ENCODE data around the gene OXER1.
"Not testable (repeated sequence)": the region's sequence is repeated elsewhere in the genome, so short reads cannot be mapped to it uniquely, and the experiment has no call there.

The OXER1 gene

GRCh38 chr2:42747422-42747821 is 16.5 kb downstream of the OXER1 start:
- DNase-seq = no peak

DNA sequence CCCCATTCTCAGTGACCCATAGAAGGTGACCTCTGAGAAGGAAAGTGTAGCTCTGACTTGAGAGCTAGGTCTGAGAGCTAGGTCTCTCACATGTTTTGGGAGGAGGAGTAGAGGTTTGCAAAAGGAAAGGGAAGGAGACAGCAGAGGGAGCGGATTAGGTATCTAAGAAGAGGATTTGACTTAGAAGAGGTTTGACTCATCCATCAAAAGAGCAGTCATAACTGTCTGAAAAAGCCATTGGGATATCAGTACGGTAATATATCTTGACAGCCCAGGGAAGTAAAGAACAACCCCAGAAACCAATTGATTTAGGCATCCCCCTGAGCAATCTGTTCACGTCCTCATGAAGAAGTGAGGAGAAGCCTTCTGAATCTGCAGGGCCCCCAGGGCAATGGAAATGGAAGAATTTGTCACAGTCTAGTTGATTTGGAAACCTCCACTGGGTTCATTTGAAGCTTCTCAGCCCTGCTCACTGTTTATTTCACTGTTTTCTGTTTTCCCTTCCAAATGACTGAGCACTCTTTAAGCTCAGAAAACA is 19.3 kb downstream of the OXER1 start:
- DNase-seq = no peak

DNA sequence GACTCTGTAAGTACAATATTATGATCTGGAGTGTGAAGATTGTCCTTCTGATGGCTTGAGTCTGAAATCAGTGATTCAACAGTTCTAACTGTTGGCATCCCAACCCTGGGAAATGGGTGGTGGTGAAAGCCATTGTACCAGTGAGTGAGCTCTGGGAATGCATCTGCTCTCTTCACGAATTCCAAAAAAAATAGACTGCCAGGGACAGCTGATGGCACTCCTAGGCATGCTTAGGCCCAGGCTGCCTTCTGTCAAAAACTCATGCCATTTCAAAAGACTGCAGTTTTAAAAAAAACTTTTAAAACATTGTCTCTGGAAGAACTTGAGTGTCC is 20.3 kb downstream of the OXER1 start:
- DNase-seq = no peak

GRCh38 chr2:42742740-42743658 is 20.9 kb downstream of the OXER1 start:
- DNase-seq = no peak

DNA sequence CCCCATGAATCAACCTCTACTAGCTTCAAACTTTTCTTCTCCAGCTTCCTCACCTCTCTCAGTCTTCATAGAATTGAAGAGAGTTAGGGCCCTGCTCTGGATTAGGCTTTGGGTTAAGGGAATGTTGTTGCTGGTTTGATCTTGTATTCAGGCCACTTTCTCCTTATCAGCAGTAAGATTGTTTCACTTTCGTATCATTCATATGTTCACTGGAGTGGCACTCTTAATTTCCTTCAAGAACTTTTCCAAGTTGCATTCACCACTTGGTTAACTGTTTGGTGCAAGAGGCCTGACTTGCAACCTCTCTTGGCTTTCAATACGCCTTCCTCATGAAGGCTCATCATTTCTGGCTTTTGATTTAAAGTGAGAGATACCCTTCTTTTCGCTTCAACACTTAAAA is 22.8 kb downstream of the OXER1 start:
- no peak for DNase-seq

GRCh38 chr2:42736598-42737322 is 27.2 kb downstream of the OXER1 start:
- DNase-seq = no peak

DNA sequence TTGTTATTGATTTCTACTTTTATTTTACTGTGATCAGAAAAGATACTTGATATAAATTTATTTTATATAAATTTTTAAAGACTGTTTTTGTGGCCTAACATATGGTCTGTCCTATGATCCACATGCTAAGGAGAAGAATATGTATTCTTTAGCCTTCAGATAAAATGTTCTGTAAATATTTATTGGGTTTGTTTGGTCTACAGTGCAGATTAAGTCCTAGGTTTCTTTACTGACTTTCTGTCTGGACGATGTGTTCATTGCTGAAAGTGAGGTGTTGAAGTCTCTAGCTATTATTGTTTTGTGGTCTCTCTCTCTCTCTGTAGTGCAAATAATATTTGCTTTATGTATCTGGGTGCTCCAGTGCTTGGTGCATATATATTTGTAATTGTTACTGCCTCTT is 30.1 kb downstream of the OXER1 start:
- DNase-seq = no peak

DNA sequence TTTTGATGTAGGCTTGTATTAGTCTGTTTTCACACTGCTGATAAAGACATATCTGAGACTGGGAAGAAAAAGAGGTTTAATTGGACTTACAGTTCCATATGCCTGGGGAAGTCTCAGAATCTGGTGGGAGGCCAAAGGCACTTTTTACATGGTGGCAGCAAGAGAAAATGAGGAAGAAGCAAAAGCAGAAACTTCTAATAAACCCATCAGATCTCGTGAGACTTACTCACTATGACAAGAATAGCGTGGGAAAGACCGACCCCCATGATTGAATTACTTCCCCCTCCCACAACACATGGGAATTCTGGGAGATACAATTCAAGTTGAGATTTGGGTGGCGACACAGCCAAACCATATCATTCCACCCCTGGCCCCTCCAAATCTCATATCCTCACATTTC is 32.6 kb downstream of the OXER1 start:
- not testable (repeated sequence) for DNase-seq

GRCh38 chr2:42726680-42727079 is 37.3 kb downstream of the OXER1 start:
- DNase-seq = no peak

- DNase-seq = no peak
Measured at GRCh38 chr2:42725657-42726056, 38.3 kb downstream of the OXER1 start.

DNA sequence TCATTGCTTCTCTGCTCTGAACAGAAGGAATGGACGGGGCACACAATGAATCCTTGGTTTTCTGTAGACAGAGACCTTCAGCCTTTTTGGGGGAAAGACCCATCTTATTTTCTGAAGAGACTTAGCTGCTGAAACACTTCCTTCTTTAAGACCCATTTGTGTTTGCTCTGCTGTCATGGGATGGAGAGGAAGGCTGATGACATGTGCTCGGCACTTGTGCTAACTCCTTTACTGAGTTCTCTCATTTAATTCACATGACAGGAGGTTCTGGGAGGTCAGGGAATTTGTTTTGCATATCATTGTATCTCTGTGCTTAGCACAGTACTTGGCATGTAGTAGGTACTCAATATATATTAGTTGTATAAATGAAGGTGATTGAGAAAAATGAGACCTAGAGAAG is 39.0 kb downstream of the OXER1 start:
- DNase-seq = no peak

GRCh38 chr2:42723465-42723864 is 40.5 kb downstream of the OXER1 start:
- DNase-seq = no peak

DNA sequence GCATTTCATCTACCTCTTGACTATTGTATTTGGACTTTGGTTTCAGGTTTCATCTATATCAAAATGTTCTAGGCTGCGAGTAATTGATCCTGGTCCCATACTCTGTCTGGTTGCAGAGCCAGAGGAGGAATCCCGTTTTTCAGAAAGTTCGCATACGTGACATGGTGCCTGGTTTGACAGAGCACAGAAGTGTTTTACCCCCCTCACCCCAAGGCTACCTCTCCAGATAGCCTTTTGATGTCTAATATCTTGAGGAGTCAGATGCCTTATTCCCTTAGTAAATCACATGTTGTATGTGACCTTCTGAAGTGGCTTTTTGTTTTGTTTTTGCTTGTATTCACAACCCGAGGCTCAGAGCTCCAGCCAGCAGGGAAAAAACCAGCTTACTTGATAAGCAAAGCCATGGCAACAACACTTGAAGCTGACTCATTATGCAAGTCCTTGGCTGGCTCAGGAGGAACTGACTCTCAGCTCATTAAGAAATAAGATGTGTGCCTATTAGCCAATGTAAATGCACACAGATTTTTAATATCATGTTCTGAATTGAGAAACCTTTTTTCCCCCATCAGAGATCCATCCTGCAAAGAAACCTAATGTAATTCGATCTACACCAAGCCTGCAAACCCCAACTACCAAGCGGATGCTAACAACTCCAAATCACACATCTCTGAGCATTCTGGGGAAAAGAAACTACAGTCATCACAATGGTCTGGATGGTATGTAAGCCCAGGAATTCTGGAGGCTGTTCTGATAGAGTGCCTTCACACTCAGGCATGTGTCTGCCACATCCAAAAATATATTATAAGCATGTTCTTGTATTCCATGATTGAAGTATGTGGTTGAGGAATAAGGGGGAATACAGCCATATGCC is 41.4 kb downstream of the OXER1 start:
- DNase-seq = no peak

DNA sequence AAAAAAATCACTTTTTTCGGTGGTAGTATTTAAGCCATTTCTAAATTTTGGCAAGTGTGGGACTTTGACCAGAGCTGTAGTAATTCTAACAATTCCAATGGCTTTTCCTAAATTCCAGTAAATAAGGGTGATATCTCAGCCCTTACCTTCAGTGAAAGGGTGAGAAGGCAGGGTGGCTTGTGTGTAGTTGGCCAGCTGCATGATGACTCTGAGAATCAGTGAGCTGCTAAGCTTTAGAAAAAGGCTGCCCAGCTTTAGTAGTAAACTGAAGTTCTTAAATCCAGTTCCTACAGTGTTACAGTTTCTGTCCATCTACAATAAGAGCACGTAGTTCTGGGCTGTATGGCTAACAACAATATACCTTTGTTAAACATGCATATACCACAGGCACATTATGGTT is 42.0 kb downstream of the OXER1 start:
- DNase-seq = no peak

DNA sequence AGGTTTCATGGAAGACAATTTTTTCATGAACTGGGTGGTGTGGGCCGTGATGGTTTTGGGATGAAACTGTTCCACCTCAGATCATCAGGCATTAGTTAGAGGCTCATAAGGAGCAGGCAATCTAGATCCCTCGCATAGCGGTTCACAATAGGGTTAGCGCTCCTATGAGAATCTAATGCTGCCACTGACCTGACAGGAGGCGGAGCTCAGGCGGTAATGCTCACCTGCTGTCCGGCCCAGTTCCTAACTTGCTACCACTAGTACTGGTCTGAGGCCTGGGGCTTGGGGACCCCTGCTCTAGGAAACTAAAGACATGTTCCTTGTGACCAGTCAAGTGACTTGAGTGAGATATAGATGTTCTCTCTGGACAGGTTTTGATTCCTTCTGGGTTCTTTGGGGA is 49.2 kb downstream of the OXER1 start:
- no peak for DNase-seq

- no peak for DNase-seq
Measured at GRCh38 chr2:42713920-42714319, 50.0 kb downstream of the OXER1 start.

- DNase-seq = no peak
Measured at GRCh38 chr2:42712934-42713333, 51.0 kb downstream of the OXER1 start.

Data from SHP77 (cell line).